Ureter (tissue), 1 donor: ENCODE measurements around the gene CCDC33. TPM values are rescaled to one million over a fixed set of nuclear protein-coding genes. Genes with fewer than 3 reads are reported as not detected.

Experiments
- DNase-seq: peaks from one replicate; pipeline ENCODE4 v3.0.0-alpha.2; 2020; ENCODE audit warnings: low spot score
- total RNA-seq: library from RNA; stranded (reverse); gene quantifications from one replicate; pipeline ENCODE4 v1.2.4, GENCODE V29; 2023
- donor health status: DM: yes; HTN: yes; CAD: no.

The CCDC33 gene
- total RNA-seq, 1 donor from 2014 or later = 10.2 TPM

- DNase-seq = no peak
Observed at GRCh38 chr15:74281147-74282133, 45.3 kb downstream of the CCDC33 start.

GRCh38 chr15:74283368-74283767 is 47.2 kb downstream of the CCDC33 start:
- DNase-seq = no peak

GRCh38 chr15:74289671-74290070 is 53.5 kb downstream of the CCDC33 start:
- no peak for DNase-seq

- DNase-seq = no peak
Observed at GRCh38 chr15:74290645-74291044, 54.5 kb downstream of the CCDC33 start.

GRCh38 chr15:74291101-74292071 is 55.3 kb downstream of the CCDC33 start:
- peak; percentile 84 for DNase-seq

- no peak for DNase-seq
Observed at GRCh38 chr15:74293021-74293810, 57.1 kb downstream of the CCDC33 start.

GRCh38 chr15:74294010-74294409 is 57.9 kb downstream of the CCDC33 start:
- no peak for DNase-seq

GRCh38 chr15:74295800-74296199 is 59.7 kb downstream of the CCDC33 start:
- no peak for DNase-seq

- DNase-seq = no peak
Observed at GRCh38 chr15:74297887-74298286, 61.8 kb downstream of the CCDC33 start.

- DNase-seq = no peak
Observed at GRCh38 chr15:74300057-74300795, 64.1 kb downstream of the CCDC33 start.

- DNase-seq = no peak
Observed at GRCh38 chr15:74301583-74302361, 65.6 kb downstream of the CCDC33 start.

GRCh38 chr15:74302821-74303359 is 66.8 kb downstream of the CCDC33 start:
- DNase-seq = no peak

GRCh38 chr15:74303741-74304309 is 67.7 kb downstream of the CCDC33 start:
- no peak for DNase-seq

GRCh38 chr15:74304431-74304830 is 68.3 kb downstream of the CCDC33 start:
- DNase-seq = no peak

GRCh38 chr15:74305687-74306086 is 69.6 kb downstream of the CCDC33 start:
- no peak for DNase-seq

- DNase-seq = no peak
Observed at GRCh38 chr15:74306781-74307217, 70.7 kb downstream of the CCDC33 start.

- DNase-seq = peak; percentile 58
Observed at GRCh38 chr15:74307827-74308811, 72.0 kb downstream of the CCDC33 start.
